NT2/D1 (cell line): ENCODE results near the gene SLC2A6.
A peak's percentile ranks its signal among the peaks of the same experiment; 100 is the strongest.

ENCODE experiments used
- DNase-seq: peaks from one replicate; pipeline ENCODE4 v3.0.0-alpha.2; 2011; ENCODE audit warnings: low read depth, low spot score
- H3K27me3 ChIP-seq: 2 replicates; pipeline ENCODE4 v1.6.0; 2011; ENCODE audit warnings: mild to moderate bottlenecking; ENCODE audit not compliant: insufficient read length, insufficient read depth
- H3K36me3 ChIP-seq: 2 replicates; pipeline ENCODE4 v1.6.1; 2011; ENCODE audit warnings: mild to moderate bottlenecking, low read length, mixed read lengths; ENCODE audit not compliant: insufficient read depth, insufficient read length
- H3K4me1 ChIP-seq: 2 replicates; pipeline ENCODE4 v1.5.1; 2011; ENCODE audit not compliant: insufficient read depth, insufficient read length
- H3K4me3 ChIP-seq: 2 replicates; pipeline ENCODE4 v1.5.1; 2011; ENCODE audit warnings: low read depth; ENCODE audit not compliant: insufficient read length
- H3K9ac ChIP-seq: 2 replicates; pipeline ENCODE4 v1.6.0; 2011; ENCODE audit warnings: low read depth; ENCODE audit not compliant: insufficient read length
- H3K9me3 ChIP-seq: 2 replicates; pipeline ENCODE4 v1.5.1; 2011; ENCODE audit warnings: mild to moderate bottlenecking, low read length; ENCODE audit not compliant: insufficient read depth
- SUZ12 ChIP-seq: IDR thresholded peaks from 2 replicates; pipeline ENCODE4 v1.6.1; 2011; ENCODE audit not compliant: insufficient read length, insufficient read depth; ENCODE audit errors: extremely low read depth
- YY1 ChIP-seq: IDR thresholded peaks from 2 replicates; pipeline ENCODE4 v1.6.1; 2011; ENCODE audit not compliant: insufficient read length, insufficient read depth
- ZNF274 ChIP-seq: IDR thresholded peaks from 2 replicates; pipeline ENCODE4 v1.6.1; 2011; ENCODE audit warnings: mild to moderate bottlenecking, low read depth, low read length

The SLC2A6 gene

GRCh38 chr9:133478851-133479711 is at the start of gene SLC2A6:
TSS of gene SLC2A6 (minus strand) at chr9:133479099. CDS start at chr9:133479059, 40 bp downstream.
- TF ChIP-seq ZNF274: no peak
- TF ChIP-seq YY1: no peak
- no peak for TF ChIP-seq SUZ12

GRCh38 chr9:133528001-133528875 is 49.3 kb upstream of the SLC2A6 start:
- Histone ChIP-seq H3K4me1 (peaks cover 48% of the 10 kb centered on the region), H3K9me3 (no peaks in the 10 kb centered on the region), H3K9ac (peak overlapping the region; percentile 61), H3K36me3 (no peaks in the 10 kb centered on the region), H3K4me3 (no peak overlapping the region), H3K27me3 (peaks cover 18% of the 10 kb centered on the region)
- DNase-seq: no peak
- no peak for TF ChIP-seq YY1
- TF ChIP-seq ZNF274: no peak
- no peak for TF ChIP-seq SUZ12

More at GRCh38 chr9:133478851-133479711, at the start of gene SLC2A6:
- Histone ChIP-seq H3K9me3 (no peaks in the 10 kb centered on the region), H3K4me3 (peak within 1 kb of the TSS; percentile 71), H3K9ac (peak within 1 kb of the TSS; percentile 83), H3K4me1 (peaks cover 14% of the 10 kb centered on the region), H3K36me3 (peaks cover 35% of the 10 kb centered on the region), H3K27me3 (peaks cover 12% of the 10 kb centered on the region)
- DNase-seq: peak; percentile 75

- H3K9ac ChIP-seq: peak overlapping the region; percentile 61
- peaks cover 48% of the 10 kb centered on the region for H3K4me1 ChIP-seq
- H3K36me3 ChIP-seq: no peaks in the 10 kb centered on the region
- DNase-seq: no peak
- TF ChIP-seq SUZ12 (no peak), YY1 (no peak), ZNF274 (no peak)
- H3K4me3 ChIP-seq: no peak overlapping the region
- no peaks in the 10 kb centered on the region for H3K9me3 ChIP-seq
- H3K27me3 ChIP-seq: peaks cover 13% of the 10 kb centered on the region
Measured at GRCh38 chr9:133527444-133527920, 48.6 kb upstream of the SLC2A6 start.

- peak; percentile 59 for DNase-seq
- no peaks in the 10 kb centered on the region for H3K36me3 ChIP-seq
- no peak overlapping the region for H3K4me3 ChIP-seq
- peaks cover 13% of the 10 kb centered on the region for H3K27me3 ChIP-seq
- no peaks in the 10 kb centered on the region for H3K9me3 ChIP-seq
- H3K9ac ChIP-seq: peak overlapping the region; percentile 50
- TF ChIP-seq YY1 (no peak), ZNF274 (no peak), SUZ12 (no peak)
- peaks cover 45% of the 10 kb centered on the region for H3K4me1 ChIP-seq
Measured at GRCh38 chr9:133526721-133527321, 47.9 kb upstream of the SLC2A6 start.

- H3K4me1 ChIP-seq: peaks cover 43% of the 10 kb centered on the region
- no peak overlapping the region for H3K4me3 ChIP-seq
- TF ChIP-seq YY1: no peak
- no peak for TF ChIP-seq ZNF274
- TF ChIP-seq SUZ12: no peak
- H3K36me3 ChIP-seq: no peaks in the 10 kb centered on the region
- no peaks in the 10 kb centered on the region for H3K9me3 ChIP-seq
- H3K27me3 ChIP-seq: peaks cover 11% of the 10 kb centered on the region
- no peak for DNase-seq
- H3K9ac ChIP-seq: peak overlapping the region; percentile 13
Measured at GRCh38 chr9:133525677-133526076, 46.8 kb upstream of the SLC2A6 start.

- Histone ChIP-seq H3K27me3 (peaks cover 5% of the 10 kb centered on the region), H3K4me3 (no peak within 1 kb of the TSS), H3K9ac (peak within 1 kb of the TSS; percentile 13), H3K9me3 (no peaks in the 10 kb centered on the region), H3K36me3 (no peaks in the 10 kb centered on the region), H3K4me1 (peaks cover 43% of the 10 kb centered on the region)
- DNase-seq: no peak
- TF ChIP-seq YY1 (no peak), ZNF274 (no peak), SUZ12 (no peak)
Measured at GRCh38 chr9:133524679-133525228, 45.9 kb upstream of the SLC2A6 start, which contains the start of gene MYMK. TSS of gene MYMK (minus strand) at chr9:133524959. CDS start at chr9:133524844, 115 bp downstream.

GRCh38 chr9:133524146-133524545 is 45.2 kb upstream of the SLC2A6 start:
- TF ChIP-seq ZNF274: no peak
- no peak for TF ChIP-seq YY1
- Histone ChIP-seq H3K9me3 (no peaks in the 10 kb centered on the region), H3K27me3 (peaks cover 5% of the 10 kb centered on the region), H3K36me3 (no peaks in the 10 kb centered on the region), H3K9ac (no peak overlapping the region), H3K4me1 (peaks cover 38% of the 10 kb centered on the region), H3K4me3 (no peak overlapping the region)
- DNase-seq: no peak
